ENCODE results near the gene POPDC2.
"Not testable (repeated sequence)": the region's sequence is repeated elsewhere in the genome, so short reads cannot be mapped to it uniquely, and the experiment has no call there.

The POPDC2 gene, protein sequence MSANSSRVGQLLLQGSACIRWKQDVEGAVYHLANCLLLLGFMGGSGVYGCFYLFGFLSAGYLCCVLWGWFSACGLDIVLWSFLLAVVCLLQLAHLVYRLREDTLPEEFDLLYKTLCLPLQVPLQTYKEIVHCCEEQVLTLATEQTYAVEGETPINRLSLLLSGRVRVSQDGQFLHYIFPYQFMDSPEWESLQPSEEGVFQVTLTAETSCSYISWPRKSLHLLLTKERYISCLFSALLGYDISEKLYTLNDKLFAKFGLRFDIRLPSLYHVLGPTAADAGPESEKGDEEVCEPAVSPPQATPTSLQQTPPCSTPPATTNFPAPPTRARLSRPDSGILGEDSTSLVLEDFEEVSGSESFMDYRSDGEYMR

DNA sequence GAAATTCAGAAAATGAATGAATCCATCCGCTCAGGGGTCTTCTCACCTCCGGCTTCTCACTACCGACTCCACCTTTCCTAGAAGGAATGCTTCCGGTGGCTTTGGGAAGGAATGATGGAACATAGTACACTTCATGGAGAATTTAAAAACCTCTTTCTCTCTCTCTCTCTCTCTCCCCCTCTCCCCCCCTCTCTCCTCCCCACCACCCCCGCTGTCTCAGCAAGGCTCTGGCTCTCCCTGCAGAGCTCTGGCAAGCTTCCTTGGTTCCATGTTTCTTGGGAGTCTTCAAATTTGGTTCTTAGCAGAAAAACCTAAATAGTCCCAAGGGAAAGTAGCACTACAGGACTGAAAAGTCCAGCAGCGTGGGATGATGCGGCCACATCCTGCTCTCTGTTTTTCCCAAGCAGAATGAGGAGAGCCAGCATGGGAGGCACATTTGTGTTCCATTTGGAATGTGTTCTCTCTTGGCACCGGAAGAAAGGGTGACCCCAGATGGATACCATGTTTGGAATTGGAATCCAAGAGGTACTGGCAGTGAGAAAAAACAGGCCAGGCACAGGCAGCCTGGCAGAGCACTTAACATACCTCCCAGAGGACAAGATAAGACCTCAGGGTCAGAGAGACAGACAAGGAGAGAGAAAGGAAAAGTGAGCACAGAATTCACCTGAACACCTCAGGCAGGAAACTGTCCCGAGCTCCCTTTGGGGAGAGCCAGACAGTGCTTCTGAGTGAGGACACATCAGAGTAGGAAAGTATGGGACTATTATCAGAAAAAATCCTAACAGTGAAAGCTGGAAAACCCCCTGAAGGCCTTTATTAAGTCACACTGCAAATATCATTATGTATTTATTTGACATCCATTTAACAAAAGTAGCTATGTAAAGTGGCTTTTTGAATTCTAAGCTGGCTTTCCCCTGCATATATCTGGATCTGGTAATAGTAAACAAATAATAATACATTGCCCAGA is at the start of gene POPDC2:
Gene POPDC2 (minus strand): TSS at position 116 of the 967 bp plus-strand sequence. CDS start 166 bp downstream, outside the sequence.
- DNase-seq (ENCODE audit: insufficient read length, low spot score) (no peak), FAIRE-seq (no peak)

DNA sequence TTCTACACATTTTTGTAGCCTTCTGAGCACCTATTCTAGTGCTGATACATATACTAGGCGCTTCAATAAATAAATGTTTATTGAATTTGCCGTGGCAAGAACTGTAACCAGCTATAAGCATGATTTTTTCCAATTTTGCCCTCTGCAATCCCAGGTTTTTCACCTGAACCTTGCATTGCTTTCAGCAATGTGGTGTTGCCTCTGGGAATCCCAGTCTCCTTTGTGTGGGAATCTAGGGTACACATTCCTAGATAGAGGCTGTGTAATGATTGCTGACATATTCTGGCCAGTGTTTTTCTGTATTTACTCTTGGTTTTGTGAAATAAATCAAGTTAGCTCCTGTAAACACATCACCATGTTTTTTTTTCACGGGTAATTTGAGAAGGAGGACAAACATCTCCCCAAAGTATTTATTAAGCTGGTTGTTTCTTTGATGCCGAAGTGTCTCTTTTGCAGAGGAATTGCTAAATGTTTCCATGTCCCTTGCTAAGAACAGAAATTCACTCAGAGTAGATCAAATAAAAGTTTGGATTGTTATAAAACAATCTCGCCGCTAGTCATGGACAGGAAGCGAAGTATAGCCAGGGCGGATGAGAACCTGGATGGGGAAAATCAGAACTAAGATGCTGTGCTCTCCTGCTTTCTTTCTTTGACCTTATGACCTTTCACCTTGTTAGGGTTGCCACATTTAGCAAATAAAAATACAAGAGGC is 43.6 kb upstream of the POPDC2 start:
- no peak for DNase-seq (ENCODE audit: insufficient read length, low spot score)

DNA sequence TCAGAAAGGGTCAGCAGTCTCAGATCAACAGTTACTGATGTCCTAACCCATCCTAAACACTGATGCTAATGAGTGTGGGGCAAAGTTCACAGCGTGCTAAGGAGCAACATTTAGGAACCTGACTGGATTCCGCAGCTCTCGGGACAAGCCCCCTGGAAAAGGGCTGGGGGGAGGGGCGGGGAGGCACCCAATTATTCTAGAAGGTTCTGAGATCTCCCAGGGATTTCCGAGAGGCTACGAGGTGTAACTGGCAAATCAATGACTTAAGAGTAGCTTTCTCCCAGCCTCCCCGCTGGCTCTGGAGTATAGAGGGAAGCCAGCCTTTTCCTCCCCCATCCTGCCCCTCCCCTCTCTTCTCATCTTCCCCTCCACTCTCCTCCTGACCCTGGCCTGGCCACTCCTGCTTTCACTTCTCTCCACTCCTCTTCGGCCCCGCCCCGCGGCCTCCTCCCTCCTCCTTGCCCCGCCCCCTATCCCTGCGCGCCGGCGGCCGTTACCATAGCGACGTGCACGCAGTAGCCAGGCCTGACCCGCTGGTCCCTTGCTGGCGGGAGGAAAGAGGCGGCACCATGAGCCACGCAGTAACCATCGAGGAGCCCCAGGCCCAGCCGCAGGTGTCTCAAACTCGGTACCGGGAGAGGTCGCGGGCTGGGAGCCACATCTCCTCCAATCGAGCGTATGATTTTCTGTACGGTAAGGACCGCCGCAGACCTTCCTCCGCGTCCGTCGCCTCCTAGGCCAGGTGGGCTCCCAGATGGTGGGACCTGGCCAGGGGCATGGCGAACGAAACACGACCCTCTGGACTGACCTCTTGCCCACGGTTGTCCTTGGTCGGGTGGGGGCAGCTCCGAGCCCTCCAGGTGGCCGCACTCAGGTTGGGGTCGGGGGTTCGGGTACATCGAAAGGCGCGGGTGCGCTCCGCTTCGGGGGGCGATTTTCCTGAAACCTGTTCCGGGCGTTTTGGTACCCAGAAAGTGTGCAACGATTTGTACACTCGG is 42.4 kb upstream of the POPDC2 start, which contains the start of gene CFAP91:
Gene CFAP91 (plus strand): TSS at position 493 of the 998 bp plus-strand sequence. CDS start 77 bp downstream, at position 570.
- peak; percentile 67 for DNase-seq (ENCODE audit: insufficient read length, low spot score)
- FAIRE-seq: peak; percentile 74

More for the DNA sequence above, 43.6 kb upstream of the POPDC2 start:
- FAIRE-seq: no peak

DNA sequence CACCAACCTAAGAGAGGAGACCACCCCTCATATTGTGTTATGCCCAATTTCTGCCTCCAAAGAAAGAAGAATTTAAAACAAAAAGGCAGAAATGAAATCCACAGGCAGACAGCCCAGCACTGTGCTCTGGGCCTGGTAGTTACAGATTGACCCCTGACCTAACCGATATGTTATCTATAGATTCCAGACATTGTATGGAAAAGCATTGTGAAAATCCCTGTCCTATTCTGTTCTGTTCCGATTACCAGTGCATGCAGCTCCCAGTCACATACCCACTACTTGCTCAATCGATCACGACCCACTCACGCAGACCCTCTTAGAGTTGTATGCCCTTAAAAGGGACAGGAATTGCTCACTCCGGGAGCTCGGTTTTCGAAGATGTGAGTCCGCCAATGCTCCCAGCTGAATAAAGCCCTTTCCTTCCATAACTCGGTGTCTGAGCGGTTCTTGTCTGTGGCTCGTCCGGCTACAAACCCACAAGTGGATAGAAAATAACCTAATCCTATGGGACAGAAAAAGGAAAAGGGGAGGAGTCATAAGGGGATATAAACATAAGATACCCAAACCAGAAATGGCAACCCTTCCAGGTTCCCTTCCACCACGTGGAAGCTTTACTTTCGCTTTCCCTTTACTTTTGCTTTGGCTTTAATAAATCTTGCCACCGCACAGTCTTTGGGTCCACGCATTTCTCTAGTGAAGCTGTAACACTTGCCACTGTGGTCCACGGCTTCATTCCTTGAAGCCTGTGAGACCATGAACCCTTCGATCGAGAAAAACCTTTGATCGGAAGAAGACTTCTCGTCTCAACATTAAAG is 40.7 kb upstream of the POPDC2 start:
- DNase-seq (ENCODE audit: insufficient read length, low spot score): no peak
- FAIRE-seq: no peak

DNA sequence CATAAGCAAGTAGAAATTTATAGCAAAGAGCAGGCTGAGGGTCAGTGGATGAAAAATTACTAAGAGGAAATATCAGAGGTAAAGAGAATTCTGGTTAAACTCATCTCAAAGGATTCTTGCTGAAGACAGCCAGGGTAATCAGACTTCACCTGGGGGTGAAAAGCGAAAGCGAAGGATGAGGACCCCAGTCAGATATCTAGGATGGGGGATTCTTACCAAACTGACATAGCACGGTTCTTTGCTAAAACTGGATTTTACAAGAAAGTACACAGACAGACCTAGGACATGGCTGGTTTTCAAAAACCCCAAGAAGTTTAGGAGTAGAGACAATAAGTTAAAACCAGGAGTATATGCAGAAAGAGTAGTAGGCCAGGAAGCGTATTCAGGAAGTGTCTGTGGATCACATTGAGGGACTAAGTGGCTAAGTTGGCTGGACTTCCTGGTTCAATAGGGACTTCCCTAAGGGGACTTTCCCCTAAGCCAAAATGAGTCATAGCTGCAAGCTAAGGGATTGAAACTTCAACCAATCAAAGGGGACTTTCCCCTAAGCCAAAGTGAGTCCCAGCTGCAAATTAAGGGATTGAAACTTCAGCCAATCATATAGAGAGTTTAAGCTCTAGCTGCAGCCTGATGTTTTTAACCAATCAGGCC is 40.0 kb upstream of the POPDC2 start:
- DNase-seq (ENCODE audit: insufficient read length, low spot score): no peak
- no peak for FAIRE-seq

DNA sequence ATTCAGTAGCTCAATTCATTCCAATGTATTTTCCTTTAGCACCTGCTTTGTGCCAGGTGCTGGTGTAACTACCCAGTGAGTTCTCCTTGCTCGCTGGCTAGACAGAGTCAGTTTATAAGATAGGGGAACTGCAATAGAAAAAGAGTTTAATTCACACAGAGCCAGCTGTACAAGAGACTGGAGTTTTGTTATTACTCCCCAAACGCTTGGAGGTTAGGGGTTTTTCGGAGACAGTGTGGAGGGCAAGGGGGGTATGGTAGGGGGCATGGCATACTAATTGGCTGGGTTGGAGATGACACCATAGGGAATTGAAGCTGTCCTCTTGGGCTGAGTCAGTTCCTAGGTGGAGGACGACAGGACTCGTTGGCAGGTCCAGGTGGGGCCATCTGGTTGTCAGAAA is 37.0 kb upstream of the POPDC2 start:
- FAIRE-seq: no peak
- no peak for DNase-seq (ENCODE audit: insufficient read length, low spot score)

DNA sequence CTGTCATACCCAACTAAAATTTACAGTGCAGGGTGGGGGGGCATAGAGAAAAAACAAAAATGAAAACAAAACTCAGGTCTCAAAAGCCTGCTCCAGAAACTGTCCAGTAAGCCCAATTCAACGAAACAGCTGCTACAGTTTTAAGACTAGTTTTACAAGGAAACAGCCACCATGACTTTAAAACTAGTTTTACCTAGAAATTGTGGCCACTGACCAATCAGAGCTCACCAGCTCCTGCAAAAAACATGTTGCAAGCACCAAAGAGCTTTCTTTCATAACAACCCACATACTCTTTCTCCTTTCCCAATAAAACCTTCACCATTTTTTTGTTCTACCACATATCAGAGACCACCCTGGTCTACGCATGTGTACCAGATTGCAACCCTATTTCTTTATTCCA is 35.1 kb upstream of the POPDC2 start:
- no peak for DNase-seq (ENCODE audit: insufficient read length, low spot score)
- FAIRE-seq: no peak

DNA sequence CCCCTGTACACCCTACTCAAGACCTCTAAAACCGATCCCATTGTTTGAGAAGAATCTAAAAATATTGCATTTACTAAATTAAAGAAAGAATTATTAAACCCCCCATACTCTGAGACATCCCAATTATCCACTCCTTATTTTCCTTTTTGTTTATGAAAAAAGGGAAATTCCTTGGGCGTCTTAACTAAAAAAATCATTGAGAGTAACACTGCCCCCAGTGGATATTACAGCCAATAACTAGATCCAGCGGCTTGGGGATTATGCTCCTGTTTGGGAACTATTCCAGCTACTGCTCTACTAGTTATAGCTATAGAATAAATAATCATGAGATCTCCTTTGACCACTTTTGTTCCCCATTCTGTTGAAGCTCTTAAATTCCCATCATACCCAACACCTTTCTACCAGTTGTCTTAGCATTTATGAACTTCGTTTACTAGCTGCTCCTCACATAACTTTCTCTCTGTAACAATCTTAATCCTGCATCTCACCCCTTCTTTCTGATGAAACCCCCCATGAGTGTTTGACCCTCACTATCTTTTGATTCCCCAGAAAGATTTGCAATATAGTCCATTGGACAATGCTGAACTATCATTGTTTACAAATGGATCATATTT is 29.8 kb upstream of the POPDC2 start:
- no peak for DNase-seq (ENCODE audit: insufficient read length, low spot score)

DNA sequence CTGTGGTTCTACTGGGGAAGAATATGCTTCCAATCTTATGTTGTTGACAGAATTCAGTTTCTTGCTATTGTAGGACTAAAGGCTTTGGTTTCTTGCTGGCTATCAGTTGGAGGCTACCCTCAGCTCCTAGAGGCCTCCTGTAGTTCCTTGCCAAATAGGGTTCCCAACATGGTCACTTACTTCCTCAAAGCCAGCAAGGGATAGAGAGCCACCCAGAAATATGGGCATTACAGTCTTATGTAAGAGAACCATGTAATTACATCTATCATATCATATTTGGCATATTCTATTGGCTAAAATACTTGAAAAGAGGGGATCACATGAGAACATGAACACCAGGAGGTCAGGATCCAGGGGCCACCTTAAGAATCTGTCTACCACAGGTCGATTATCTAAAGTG is 23.0 kb upstream of the POPDC2 start:
- FAIRE-seq (no peak), DNase-seq (ENCODE audit: insufficient read length, low spot score) (no peak)

More for the DNA sequence above, 29.8 kb upstream of the POPDC2 start:
- no peak for FAIRE-seq

DNA sequence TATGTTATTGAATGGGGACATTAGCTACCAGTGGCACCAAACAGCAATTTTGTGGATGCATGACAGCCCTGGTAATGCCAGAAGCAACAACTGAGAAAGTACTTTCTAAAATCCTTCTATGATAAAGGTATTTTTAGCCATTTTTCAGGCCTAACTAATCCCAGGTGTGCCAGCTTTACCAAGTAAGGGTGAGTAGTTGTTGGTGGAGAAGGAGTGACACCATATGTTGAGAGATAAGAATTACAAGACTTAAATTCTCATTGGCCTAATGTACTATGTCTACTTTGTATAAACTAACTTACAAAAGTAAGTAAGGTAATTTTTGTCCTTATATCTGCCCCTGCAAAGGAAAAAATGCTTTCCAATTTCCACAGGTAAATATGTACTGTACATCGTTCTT is 20.9 kb upstream of the POPDC2 start:
- peak; percentile 36 for DNase-seq (ENCODE audit: insufficient read length, low spot score)
- peak; percentile 16 for FAIRE-seq

DNA sequence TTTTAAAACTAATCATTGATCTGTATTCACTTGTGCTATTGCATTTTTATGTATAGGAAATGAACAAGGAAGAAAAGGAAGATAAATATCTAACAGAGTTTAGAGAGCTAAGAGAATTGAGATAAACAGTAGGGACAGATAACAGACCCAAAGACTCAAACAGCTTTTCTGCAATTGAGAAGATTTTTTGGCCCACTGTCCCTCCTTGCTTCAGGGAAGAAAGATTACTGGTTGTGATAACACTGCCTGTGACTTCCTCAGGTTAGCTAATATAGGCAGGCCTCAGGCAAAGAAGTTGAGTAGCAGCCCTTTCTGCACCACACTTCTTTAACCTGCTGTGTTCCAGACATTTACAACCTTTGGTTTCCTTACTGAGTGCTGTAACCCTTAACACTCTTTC is 19.5 kb upstream of the POPDC2 start:
- FAIRE-seq (no peak), DNase-seq (ENCODE audit: insufficient read length, low spot score) (no peak)

DNA sequence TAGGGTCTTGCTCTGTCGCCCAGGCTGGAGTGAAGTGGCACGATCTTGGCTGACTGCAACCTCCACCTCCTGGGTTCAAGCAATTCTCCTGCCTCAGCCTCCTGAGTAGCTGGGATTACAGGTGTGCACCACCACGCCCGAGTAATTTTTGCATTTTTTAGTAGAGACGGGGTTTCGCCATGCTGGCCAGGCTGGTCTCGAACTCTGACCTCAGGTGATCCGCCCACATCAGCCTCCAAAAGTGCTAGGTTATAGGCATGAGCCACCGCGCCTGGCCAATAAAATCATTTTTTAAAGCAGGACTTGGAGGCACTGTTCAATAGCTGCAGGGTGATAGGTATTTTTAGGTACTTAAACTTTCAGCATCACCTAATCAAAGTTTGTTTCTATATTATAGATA is 17.8 kb upstream of the POPDC2 start:
- not testable (repeated sequence) for DNase-seq (ENCODE audit: insufficient read length, low spot score); FAIRE-seq

DNA sequence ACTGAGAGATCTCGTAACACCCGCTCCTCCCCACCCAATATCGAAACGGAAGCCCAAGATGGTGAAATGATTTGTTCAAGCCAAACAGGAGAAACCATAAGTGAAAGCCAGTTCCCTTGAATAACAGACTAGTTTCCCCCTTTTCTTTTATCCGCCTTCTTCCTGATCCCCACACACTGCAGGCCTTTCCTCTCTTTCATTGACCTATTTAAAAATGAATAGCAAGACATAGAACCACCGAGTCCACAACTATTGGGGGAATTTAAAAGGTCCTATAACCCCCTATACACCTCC is 17.2 kb upstream of the POPDC2 start:
- no peak for FAIRE-seq
- no peak for DNase-seq (ENCODE audit: insufficient read length, low spot score)

DNA sequence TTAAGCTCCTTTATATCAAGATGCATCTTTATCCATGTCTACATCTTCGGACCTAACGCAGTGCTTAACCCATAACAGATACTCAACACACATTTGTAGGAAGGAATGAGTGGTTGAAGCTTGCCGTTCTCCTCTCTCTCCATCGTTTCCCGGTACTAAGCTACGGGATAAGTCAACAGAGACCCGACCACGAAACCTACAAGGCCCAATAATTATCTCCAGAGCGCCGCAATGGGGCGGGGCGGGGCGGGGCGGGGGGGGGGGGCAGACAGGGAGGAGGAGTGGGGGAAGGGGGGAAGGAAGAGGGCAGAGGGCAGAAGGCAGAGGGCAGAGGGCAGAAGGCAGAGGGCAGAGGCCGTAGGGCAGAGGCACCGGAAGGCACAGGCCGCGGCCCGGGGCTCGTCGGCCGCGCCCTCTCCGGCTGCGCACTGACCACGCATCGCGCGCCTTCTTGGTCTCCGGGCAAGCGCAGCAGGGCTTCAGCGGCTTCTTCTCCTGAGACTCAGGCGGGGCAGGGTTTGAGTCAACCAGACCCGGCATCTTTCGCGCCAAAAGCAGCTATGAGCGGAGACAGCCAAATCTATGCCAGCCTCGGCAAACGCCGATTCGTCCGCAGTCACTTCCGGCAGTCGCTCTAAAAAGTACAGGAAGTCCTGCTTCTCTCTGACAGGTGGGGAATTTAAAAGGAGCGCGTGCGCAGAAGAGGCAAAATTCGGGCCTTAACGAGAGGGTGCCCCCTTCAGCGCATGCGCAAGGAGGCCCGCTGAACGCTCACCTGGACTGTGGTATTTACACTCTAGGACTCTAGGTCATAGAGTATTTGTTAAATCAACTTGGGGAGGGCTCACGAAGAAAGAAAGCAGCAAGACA is 16.6 kb upstream of the POPDC2 start, which contains the start of gene COX17:
Gene COX17 (minus strand): TSS at position 636 of the 870 bp plus-strand sequence. CDS start 96 bp downstream, at position 540.
- FAIRE-seq (peak; percentile 78), DNase-seq (ENCODE audit: insufficient read length, low spot score) (peak; percentile 98)

DNA sequence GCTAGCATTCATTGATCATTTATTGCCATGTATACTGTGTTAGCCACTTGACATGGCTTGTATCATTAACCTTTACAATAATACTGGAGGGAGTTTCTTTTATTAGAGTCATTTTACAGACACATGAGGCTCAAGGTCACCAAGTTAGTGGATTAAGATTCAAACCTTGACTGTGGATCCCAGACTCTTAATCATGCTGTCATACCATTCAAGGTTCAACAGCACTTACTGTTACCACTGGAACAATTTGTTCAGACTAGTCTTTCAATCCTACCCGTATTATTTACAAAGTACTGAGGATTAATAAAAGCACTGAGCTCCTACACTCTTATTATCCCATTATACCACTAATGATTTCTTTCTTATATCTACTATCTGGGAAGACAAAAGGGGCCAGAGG is 15.6 kb upstream of the POPDC2 start:
- FAIRE-seq (no peak), DNase-seq (ENCODE audit: insufficient read length, low spot score) (no peak)

DNA sequence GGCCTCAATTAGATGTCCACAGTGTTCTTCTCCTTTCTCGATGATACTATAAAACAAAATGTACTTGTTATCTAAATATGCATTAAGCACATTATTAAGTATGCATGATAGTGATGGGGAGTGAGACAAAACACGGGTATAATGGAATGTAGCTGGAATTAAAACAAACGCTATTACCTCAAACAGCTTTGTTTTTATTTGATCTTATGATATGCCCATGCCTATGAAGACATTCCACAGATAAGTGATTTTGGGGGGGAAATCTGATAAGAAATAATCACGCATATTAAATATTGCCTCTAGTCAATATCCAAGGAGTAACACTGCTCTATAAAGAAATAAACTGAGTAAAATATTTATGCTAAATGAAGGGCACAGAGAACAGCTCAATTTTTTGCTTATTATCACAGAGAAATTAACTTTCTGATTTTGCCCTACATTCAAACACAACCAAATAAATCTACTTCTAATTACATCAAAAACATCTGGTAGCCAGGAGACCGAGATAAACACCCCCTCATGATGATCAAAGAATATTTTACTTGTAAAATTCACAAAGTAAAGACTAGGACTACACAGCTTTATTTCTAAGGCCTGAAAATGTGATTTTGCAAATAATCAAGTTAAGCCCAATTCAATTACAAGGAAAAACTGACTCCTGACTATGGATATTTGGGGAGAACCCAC is 14.9 kb upstream of the POPDC2 start:
- FAIRE-seq (no peak), DNase-seq (ENCODE audit: insufficient read length, low spot score) (no peak)
